ENCODE data around the gene PDCL2. TPM values are rescaled to one million over a fixed set of nuclear protein-coding genes. Genes with fewer than 3 reads are reported as not detected.

Gene PDCL2
- total RNA-seq, 1 experiment from 2014 or later = not detected

DNA sequence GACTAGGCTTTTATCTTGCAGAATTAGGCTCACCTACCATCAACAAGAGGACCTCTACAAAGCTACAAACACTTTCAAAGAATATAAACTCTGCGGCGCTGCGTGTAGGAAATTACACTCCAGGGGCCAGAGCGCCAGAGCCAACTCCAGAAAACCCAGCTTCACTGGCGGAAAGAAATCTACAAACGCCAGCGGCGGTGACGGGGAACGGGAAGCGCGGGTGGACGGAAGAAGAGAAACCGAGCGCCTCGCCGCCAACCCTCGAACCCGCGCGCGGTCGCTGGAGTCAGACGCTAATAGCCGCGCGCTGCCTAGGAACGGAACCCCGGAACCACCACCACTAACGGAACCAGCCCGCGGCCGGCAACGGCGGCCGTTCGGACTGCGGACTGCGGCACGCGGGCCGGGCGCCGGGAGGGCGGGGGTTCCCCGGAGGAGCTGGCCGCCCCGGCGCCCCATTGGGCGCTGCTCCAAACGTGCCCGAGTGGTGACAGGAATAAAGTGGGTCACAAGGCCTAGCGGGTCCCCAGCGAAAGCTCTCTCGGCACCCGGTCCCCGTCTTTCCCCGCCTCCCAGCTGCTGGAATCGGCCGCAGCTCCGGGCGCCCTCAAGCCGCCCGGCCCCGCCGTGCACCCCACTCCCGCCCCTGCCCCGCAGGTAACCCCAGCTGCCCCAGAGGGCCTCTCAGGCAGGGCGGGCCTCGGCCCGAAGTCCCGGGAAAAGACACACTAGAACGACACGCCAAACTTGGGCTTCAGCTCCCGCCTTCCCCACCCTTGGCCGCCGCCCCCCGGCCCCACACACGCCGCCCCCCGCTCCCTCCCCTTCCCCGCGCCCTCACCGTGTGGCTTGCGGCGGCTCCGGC is 46.2 kb downstream of the PDCL2 start:
- Histone ChIP-seq H3K9ac (ENCODE audit: low read length) (peak overlapping the region; percentile 88), H3F3A (ENCODE audit: low read length, unreplicated experiment) (peaks cover 11% of the 10 kb centered on the region), H4K20me1 (ENCODE audit: low read length) (no peaks in the 10 kb centered on the region), H2AFZ (ENCODE audit: low read length) (peak overlapping the region; percentile 64), H3K4me2 (ENCODE audit: low read length) (peak overlapping the region; percentile 94), H3K9me3 (ENCODE audit: low read length) (no peaks in the 10 kb centered on the region), H3K4me3 (ENCODE audit: low read length) (peak overlapping the region; percentile 86), H3K27me3 (ENCODE audit: low read length) (no peaks in the 10 kb centered on the region), H3K79me2 (ENCODE audit: low read length) (peaks cover 65% of the 10 kb centered on the region), H3K9me2 (replicated peaks; ENCODE audit: low read length) (no peaks in the 10 kb centered on the region), H3K36me3 (ENCODE audit: low read depth, low read length) (no peaks in the 10 kb centered on the region), H3K27ac (ENCODE audit: low read length) (peak overlapping the region; percentile 85), H3K4me1 (ENCODE audit: insufficient read depth, low read length) (peaks cover 53% of the 10 kb centered on the region)
- peak; percentile 77 for DNase-seq
- intact Hi-C loops (cut with micrococcal nuclease) = loop anchor here (2.0 kb wide), 1 partner anchor 101 kb away; no protein-coding TSS in a partner anchor
- TF ChIP-seq EZH2 (IDR thresholded peaks at IDR 0.05; ENCODE audit: low read length, unreplicated experiment) (no peak), EZH2phosphoT487 (IDR thresholded peaks at IDR 0.05; ENCODE audit: borderline replicate concordance, low read length) (no peak)
- TF ChIP-seq, protein P1, sequence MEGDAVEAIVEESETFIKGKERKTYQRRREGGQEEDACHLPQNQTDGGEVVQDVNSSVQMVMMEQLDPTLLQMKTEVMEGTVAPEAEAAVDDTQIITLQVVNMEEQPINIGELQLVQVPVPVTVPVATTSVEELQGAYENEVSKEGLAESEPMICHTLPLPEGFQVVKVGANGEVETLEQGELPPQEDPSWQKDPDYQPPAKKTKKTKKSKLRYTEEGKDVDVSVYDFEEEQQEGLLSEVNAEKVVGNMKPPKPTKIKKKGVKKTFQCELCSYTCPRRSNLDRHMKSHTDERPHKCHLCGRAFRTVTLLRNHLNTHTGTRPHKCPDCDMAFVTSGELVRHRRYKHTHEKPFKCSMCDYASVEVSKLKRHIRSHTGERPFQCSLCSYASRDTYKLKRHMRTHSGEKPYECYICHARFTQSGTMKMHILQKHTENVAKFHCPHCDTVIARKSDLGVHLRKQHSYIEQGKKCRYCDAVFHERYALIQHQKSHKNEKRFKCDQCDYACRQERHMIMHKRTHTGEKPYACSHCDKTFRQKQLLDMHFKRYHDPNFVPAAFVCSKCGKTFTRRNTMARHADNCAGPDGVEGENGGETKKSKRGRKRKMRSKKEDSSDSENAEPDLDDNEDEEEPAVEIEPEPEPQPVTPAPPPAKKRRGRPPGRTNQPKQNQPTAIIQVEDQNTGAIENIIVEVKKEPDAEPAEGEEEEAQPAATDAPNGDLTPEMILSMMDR (conservative IDR thresholded peaks at IDR 0.05; ENCODE audit: low read depth, low read length) = no peak
- ChIA-PET CTCF (interaction anchor here (0.7 to 0.9 kb wide), 2 partner anchors 111 to 150 kb away, joined by 3 read pairs; partner anchors contain the start of gene TMEM165), POLR2A (ENCODE audit: unreplicated experiment) (interaction anchor here (0.6 to 0.8 kb wide), 5 partner anchors 137 to 196 kb away, joined by 3 to 8 read pairs (median 4); partner anchors contain the start of gene TMEM165)
- BruUV-seq (replicated peaks) = no TSS peak
- ATAC-seq = peak; percentile 13

DNA sequence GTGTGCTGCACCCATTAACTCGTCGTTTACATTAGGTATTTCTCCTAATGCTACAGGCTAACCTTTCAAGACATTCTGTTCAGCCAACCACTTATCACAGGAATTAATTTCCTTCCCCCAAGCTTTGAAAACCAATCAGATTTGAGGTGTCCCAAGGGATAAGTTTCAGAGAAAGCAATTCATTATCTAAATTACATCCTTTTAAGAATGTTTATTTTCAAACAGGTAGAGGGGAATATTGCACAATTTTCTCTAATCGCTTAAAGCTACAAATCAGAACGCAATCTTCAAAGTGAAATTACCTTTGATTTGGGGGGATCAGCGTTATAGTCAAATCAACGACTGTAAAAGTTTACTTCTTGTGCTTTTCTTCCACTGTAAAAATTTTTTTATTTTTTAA is 46.9 kb downstream of the PDCL2 start:
- Histone ChIP-seq H3K4me1 (ENCODE audit: insufficient read depth, low read length) (peaks cover 46% of the 10 kb centered on the region), H3K9me2 (replicated peaks; ENCODE audit: low read length) (no peaks in the 10 kb centered on the region), H2AFZ (ENCODE audit: low read length) (peak overlapping the region; percentile 64), H3K9ac (ENCODE audit: low read length) (peak overlapping the region; percentile 88), H3K36me3 (ENCODE audit: low read depth, low read length) (peaks cover 5% of the 10 kb centered on the region; the same call in 1 of the 2 replicates), H3F3A (ENCODE audit: low read length, unreplicated experiment) (peaks cover 6% of the 10 kb centered on the region), H3K9me3 (ENCODE audit: low read length) (no peaks in the 10 kb centered on the region), H3K27me3 (ENCODE audit: low read length) (no peaks in the 10 kb centered on the region), H3K4me2 (ENCODE audit: low read length) (peak overlapping the region; percentile 94), H3K27ac (ENCODE audit: low read length) (peak overlapping the region; percentile 85), H3K79me2 (ENCODE audit: low read length) (peaks cover 72% of the 10 kb centered on the region), H3K4me3 (ENCODE audit: low read length) (peak overlapping the region; percentile 86), H4K20me1 (ENCODE audit: low read length) (no peaks in the 10 kb centered on the region)
- intact Hi-C loops (cut with micrococcal nuclease) = loop anchor here (2.0 kb wide), 1 partner anchor 100 kb away; no protein-coding TSS in a partner anchor
- DNase-seq = peak; percentile 46
- BruUV-seq (replicated peaks) = TSS peak; percentile 43
- CTCF ChIA-PET = interaction anchor here (0.7 to 0.9 kb wide), 2 partner anchors 110 to 150 kb away, joined by 3 read pairs; partner anchors contain the start of gene TMEM165
- TF ChIP-seq EZH2phosphoT487 (IDR thresholded peaks at IDR 0.05; ENCODE audit: borderline replicate concordance, low read length) = no peak
- TF ChIP-seq, protein P1 (conservative IDR thresholded peaks at IDR 0.05; ENCODE audit: low read depth, low read length) = no peak
- TF ChIP-seq EZH2 (IDR thresholded peaks at IDR 0.05; ENCODE audit: low read length, unreplicated experiment) = no peak
- no peak for ATAC-seq
- POLR2A ChIA-PET (ENCODE audit: unreplicated experiment) = interaction anchor here (0.6 to 0.7 kb wide), 5 partner anchors 137 to 200 kb away, joined by 3 to 13 read pairs (median 4); no protein-coding TSS in a partner anchor
